NOMO-1 treated with DMSO at 0.1 percent for 48 hours (cell line): ENCODE results near the gene ZNF80.
"Not testable (repeated sequence)": the region's sequence is repeated elsewhere in the genome, so short reads cannot be mapped to it uniquely, and the experiment has no call there.

Experiments used
- DNase-seq: peaks from one replicate; lab custom pipeline; 2025; ENCODE audit not compliant: unreplicated experiment; lab: John Stamatoyannopoulos, UW

ZNF80 gene

GRCh38 chr3:114237478-114237877, at the start of gene ZNF80:
Gene ZNF80 (minus strand): TSS chr3:114237578. CDS start chr3:114237074, 504 bp downstream.
- DNase-seq = not testable (repeated sequence)

GRCh38 chr3:114286266-114286665, 48.9 kb upstream of the ZNF80 start:
- DNase-seq = no peak

GRCh38 chr3:114285648-114286230, 48.4 kb upstream of the ZNF80 start:
- DNase-seq = no peak

- DNase-seq = no peak
Observed at GRCh38 chr3:114284644-114285043, 47.3 kb upstream of the ZNF80 start.

- DNase-seq = not testable (repeated sequence)
Observed at GRCh38 chr3:114276856-114277255, 39.5 kb upstream of the ZNF80 start.

DNA sequence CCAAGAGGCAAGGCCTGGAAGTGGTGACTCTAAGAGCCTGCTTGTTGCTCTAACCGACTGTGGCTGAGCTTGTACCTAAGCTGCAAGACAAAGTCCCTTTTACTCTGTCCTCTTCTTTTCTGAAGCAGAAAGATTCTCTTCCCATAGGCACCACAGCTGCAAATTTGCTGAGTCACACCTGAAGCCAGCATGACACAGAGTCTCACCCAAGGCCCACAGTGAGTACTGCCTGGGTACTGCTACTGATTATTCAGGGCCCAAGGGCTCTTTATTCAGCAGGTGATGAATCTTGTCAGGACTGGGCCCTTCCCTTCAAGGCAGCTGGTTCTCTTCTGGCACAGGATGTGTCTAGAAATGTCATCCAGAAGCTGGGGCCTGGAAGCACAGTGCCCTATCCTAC, 37.6 kb upstream of the ZNF80 start:
- DNase-seq = no peak

- DNase-seq = no peak
Observed at GRCh38 chr3:114272271-114272670, 34.9 kb upstream of the ZNF80 start.

- no peak for DNase-seq
Observed at GRCh38 chr3:114270019-114270418, 32.6 kb upstream of the ZNF80 start.

- DNase-seq = no peak
Observed at GRCh38 chr3:114260152-114260551, 22.8 kb upstream of the ZNF80 start.

GRCh38 chr3:114259566-114259965, 22.2 kb upstream of the ZNF80 start:
- no peak for DNase-seq

GRCh38 chr3:114253505-114253904, 16.1 kb upstream of the ZNF80 start:
- DNase-seq = no peak

DNA sequence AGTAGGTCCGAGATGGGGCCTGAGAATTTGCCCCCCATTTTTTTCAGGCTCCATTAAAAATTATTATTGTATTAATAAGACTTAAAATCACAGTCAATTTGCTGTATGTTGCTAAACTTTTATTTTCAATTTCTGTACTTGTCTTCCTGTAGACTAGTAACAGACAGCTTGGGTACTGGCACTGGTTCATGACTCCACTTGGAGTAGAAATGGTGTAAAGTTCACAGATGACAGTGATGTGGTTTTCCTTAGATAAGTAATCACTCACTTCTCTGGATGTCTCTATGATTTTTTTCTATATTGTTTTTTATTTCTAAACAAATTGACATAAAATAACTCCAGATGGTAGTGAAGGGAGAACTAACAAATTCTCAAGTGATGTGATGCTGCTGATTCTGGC, 15.6 kb upstream of the ZNF80 start:
- DNase-seq = no peak

DNA sequence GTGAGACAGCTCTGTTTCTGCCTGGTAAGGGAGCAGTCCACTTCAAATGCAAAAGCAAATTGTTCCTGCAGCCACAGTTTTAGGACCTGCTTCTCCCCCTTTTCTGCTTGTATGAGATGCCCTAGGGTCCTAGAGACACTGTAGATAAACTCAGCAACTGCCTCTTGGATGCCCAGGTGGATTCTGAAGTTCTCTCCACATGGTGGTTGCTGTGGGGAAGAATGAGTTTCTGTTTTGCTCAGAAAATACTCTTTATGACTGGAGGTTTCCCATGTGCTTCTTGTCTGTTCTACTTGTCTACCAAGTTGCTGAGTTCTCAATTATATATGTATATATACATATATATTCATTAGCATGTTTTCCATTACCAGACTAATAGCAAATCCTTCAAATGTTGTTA, 5.6 kb upstream of the ZNF80 start:
- no peak for DNase-seq

GRCh38 chr3:114241262-114241661, 3.9 kb upstream of the ZNF80 start:
- no peak for DNase-seq

- not testable (repeated sequence) for DNase-seq
Observed at GRCh38 chr3:114238146-114238785, 888 bp upstream of the ZNF80 start.

GRCh38 chr3:114235431-114235830, 1.9 kb downstream of the ZNF80 start:
- no peak for DNase-seq

- DNase-seq = no peak
Observed at GRCh38 chr3:114234745-114235144, 2.6 kb downstream of the ZNF80 start.

GRCh38 chr3:114231616-114232015, 5.8 kb downstream of the ZNF80 start:
- DNase-seq = no peak

DNA sequence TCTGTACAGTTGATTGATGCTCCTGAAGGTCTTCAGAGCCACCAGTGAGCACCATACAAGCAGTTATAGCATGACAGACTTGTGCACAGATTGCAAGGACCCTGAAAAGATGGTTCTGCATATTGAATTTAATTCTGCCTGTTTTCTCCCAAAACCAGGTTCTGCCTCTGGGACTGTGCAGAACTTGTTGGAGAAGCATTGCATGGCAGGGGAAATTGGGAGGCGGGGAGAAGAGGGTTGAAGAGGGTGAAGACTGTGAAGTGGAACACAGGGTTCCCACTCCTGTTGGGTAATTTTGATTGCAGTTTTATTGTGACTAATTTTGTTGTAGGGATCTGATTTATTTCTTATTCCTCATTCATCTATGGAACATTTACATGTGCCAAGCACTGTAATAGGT, 10.3 kb downstream of the ZNF80 start:
- DNase-seq = no peak

GRCh38 chr3:114226313-114226712, 11.1 kb downstream of the ZNF80 start:
- no peak for DNase-seq

DNA sequence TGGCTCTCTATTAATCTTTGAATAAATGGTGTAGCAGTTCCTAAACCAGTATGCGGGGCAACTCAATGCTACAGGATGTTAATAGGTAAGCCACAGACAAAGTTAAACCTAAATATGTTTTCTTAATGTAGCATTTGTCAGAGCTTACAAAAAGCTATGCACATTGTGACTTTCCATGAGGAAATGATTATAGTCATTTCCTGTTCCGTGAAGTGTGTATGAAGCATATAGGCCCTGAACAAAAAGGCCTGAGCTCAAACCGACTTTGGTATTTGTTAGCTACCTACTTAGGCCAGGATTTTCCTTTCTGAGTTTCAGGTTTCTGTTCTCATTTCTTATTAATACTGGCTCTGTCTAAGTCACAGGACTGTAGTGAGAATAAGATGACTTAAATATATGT, 14.2 kb downstream of the ZNF80 start:
- DNase-seq = no peak

DNA sequence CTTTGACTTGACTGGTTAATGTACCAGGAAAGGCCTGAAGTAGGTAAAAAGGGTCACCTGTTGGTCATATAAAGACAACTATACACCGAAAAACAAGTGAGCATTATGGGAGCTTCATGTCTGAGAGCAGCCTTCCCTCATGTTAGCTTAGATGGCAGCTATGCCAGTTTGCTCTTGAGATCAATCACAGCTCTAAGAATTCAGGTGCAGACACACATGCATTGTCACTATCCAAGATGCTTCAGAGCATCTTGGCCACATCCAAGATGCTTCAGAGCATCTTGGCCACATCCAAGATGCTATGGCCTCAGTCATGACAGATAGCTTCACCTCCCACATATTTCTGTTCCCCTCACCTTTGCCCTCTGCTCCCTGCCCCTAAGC, 15.5 kb downstream of the ZNF80 start:
- DNase-seq = no peak
